Neural cell (in vitro differentiated cells): ENCODE data around the gene IFT80. TPM values are rescaled to one million over a fixed set of nuclear protein-coding genes. Genes with fewer than 3 reads are reported as not detected.

ENCODE experiments used
- H2AFZ ChIP-seq: fragments of 200-600, 300-800 bp; sonication (generic), shearing (Covaris generic); 2 replicates; pipeline ENCODE4 v1.6.0; 2014; ENCODE audit warnings: low read depth, mild to moderate bottlenecking, antibody characterized with exemption, low read length, moderate library complexity
- H3F3A ChIP-seq: fragments of 200-600 bp; shearing (Covaris generic); 2 replicates; pipeline ENCODE4 v1.6.1; 2016; ENCODE audit warnings: mild to moderate bottlenecking, moderate library complexity, mixed read lengths, antibody characterized with exemption, low read length; ENCODE audit not compliant: insufficient read depth, poor library complexity, severe bottlenecking
- H3K27ac ChIP-seq: fragments of 200-600, 300-800 bp; sonication (generic), shearing (Covaris generic); 2 replicates; pipeline ENCODE4 v1.5.1; 2014; ENCODE audit warnings: mild to moderate bottlenecking, low read length, moderate library complexity
- H3K27me3 ChIP-seq: fragments of 300-800, 200-600 bp; sonication (generic), shearing (Covaris generic); 2 replicates; pipeline ENCODE4 v1.6.0; 2014; ENCODE audit warnings: mild to moderate bottlenecking, low read depth, low read length, moderate library complexity; ENCODE audit not compliant: insufficient read depth
- H3K36me3 ChIP-seq: fragments of 300-800, 200-600 bp; sonication (generic), shearing (Covaris generic); 2 replicates; pipeline ENCODE4 v1.5.1; 2014; ENCODE audit warnings: mild to moderate bottlenecking, antibody characterized with exemption, low read length, moderate library complexity; ENCODE audit not compliant: insufficient read depth
- H3K4me2 ChIP-seq: fragments of 300-800, 200-600 bp; sonication (generic), shearing (Covaris generic); 2 replicates; pipeline ENCODE4 v1.6.0; 2014; ENCODE audit warnings: mild to moderate bottlenecking, low read length
- H3K4me3 ChIP-seq: fragments of 300-800, 200-600 bp; sonication (generic), shearing (Covaris generic); 2 replicates; pipeline ENCODE4 v1.5.1; 2014; ENCODE audit warnings: mild to moderate bottlenecking, low read length, moderate library complexity
- H3K79me2 ChIP-seq: fragments of 200-600 bp; shearing (Covaris generic); replicated peaks from 2 replicates; pipeline ENCODE4 v1.6.0; 2014; ENCODE audit warnings: mild to moderate bottlenecking, low read length, moderate library complexity; ENCODE audit not compliant: insufficient read depth
- H3K9ac ChIP-seq: fragments of 300-800, 200-600 bp; sonication (generic), shearing (Covaris generic); 2 replicates; pipeline ENCODE4 v1.6.1; 2016; ENCODE audit warnings: mild to moderate bottlenecking, low read length, mixed read lengths
- H3K9me2 ChIP-seq: fragments of 200-600 bp; shearing (Covaris generic); 2 replicates; pipeline ENCODE4 v1.6.1; 2016; ENCODE audit warnings: mild to moderate bottlenecking, low read length, mixed read lengths; ENCODE audit not compliant: insufficient read depth
- H3K9me3 ChIP-seq: fragments of 200-600, 300-800 bp; sonication (generic), shearing (Covaris generic); 2 replicates; pipeline ENCODE4 v1.6.1; 2016; ENCODE audit warnings: mild to moderate bottlenecking, mixed run types, low read length, moderate library complexity, mixed read lengths
- H4K20me1 ChIP-seq: fragments of 200-600 bp; shearing (Covaris generic); 2 replicates; pipeline ENCODE4 v1.6.1; 2016; ENCODE audit warnings: mild to moderate bottlenecking, mixed run types; ENCODE audit not compliant: insufficient read depth
- EP300 ChIP-seq: fragments of 450-650 bp; conservative IDR thresholded peaks from 2 replicates; pipeline ENCODE4 v1.6.1; 2014; ENCODE audit warnings: antibody characterized with exemption, mild to moderate bottlenecking, moderate library complexity; ENCODE audit not compliant: poor library complexity, severe bottlenecking
- EZH2 ChIP-seq: fragments of 200-600, 300-800 bp; shearing (Covaris generic), sonication (generic); IDR thresholded peaks from 2 replicates; pipeline ENCODE4 v1.6.1; 2014; ENCODE audit warnings: antibody characterized with exemption, low read length, borderline replicate concordance, mild to moderate bottlenecking; ENCODE audit not compliant: insufficient read depth, poor library complexity, severe bottlenecking
- MXI1 ChIP-seq: fragments of 450-650 bp; conservative IDR thresholded peaks from 2 replicates; pipeline ENCODE4 v1.6.1; 2014; ENCODE audit warnings: antibody characterized with exemption, mild to moderate bottlenecking; ENCODE audit not compliant: poor library complexity, severe bottlenecking
- POLR2AphosphoS5 ChIP-seq: IDR thresholded peaks from 2 replicates; pipeline ENCODE4 v1.6.1; 2012
- RAD21 ChIP-seq: fragments of 450-650 bp; conservative IDR thresholded peaks from 2 replicates; pipeline ENCODE4 v1.6.1; 2014; ENCODE audit warnings: antibody characterized with exemption, mild to moderate bottlenecking, moderate library complexity
- SMC3 ChIP-seq: fragments of 450-650 bp; conservative IDR thresholded peaks from 2 replicates; pipeline ENCODE4 v1.6.1; 2014; ENCODE audit warnings: antibody characterized with exemption, mild to moderate bottlenecking, moderate library complexity; ENCODE audit not compliant: poor library complexity
- TAF1 ChIP-seq: IDR thresholded peaks from 2 replicates; pipeline ENCODE4 v1.6.1; 2012; ENCODE audit warnings: low read depth
- polyA plus RNA-seq: library from polyadenylated mRNA; depleted of rRNA; stranded (reverse); fragments of >200 nt; gene quantifications from 2 replicates; pipeline ENCODE4 v1.2.3, GENCODE V29; 2014
- TF ChIP-seq, protein P1 (sequence below): fragments of 450-650 bp; IDR thresholded peaks from 2 replicates; pipeline ENCODE4 v1.5.1; 2014; ENCODE audit warnings: antibody characterized with exemption, mild to moderate bottlenecking, moderate library complexity; ENCODE audit not compliant: poor library complexity, severe bottlenecking
- TF ChIP-seq, protein P2 (sequence below): IDR thresholded peaks from 2 replicates; pipeline ENCODE4 v1.6.1; 2012; ENCODE audit warnings: borderline replicate concordance

Gene IFT80
- polyA plus RNA-seq, 1 donor from 2014 or later, result 59.9 TPM

DNA sequence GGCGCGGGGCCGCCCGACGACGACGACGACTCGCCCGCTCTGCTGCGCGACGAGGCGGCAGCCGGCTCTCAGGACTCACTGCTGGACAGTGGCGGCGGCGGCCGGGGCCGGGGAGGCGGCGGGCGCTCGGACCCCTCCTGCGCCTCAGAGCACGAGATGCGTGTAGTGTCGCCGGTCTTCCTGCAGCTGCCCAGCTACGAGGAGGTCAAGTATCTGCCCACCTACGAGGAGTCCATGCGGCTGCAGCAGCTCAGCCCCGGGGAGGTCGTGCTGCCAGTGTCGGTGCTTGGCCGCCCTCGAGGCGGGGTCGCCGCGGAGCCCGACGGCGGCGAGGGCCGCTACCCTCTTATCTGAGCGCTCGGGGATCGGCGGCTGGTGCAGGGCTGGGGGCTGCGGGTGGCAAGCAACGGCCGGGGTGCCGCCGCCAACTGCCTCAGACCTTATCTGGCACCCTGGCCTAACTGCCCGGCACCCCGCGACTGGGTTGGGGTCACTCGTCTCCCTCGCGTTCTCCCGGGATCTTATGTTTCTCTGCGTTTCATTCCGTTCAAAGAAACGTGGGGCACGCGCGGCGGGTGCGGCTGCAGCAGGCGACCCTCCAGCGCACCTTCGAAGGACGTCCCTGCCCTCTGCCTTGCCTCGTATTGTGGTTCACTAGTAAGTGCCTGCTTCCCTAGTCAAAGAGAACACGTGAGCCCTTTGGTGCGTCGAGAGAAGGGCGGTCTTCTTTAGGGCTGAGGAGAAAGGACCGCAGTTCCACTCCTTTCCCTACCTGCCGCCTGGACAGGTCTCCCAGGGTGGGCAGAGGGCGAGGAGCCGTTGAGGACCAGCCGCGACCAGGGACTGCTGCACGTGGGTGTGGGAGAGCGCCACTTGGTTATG lies 172.8 kb downstream of the IFT80 start:
- TF ChIP-seq, protein P1, sequence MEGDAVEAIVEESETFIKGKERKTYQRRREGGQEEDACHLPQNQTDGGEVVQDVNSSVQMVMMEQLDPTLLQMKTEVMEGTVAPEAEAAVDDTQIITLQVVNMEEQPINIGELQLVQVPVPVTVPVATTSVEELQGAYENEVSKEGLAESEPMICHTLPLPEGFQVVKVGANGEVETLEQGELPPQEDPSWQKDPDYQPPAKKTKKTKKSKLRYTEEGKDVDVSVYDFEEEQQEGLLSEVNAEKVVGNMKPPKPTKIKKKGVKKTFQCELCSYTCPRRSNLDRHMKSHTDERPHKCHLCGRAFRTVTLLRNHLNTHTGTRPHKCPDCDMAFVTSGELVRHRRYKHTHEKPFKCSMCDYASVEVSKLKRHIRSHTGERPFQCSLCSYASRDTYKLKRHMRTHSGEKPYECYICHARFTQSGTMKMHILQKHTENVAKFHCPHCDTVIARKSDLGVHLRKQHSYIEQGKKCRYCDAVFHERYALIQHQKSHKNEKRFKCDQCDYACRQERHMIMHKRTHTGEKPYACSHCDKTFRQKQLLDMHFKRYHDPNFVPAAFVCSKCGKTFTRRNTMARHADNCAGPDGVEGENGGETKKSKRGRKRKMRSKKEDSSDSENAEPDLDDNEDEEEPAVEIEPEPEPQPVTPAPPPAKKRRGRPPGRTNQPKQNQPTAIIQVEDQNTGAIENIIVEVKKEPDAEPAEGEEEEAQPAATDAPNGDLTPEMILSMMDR, result no peak
- TF ChIP-seq, protein P2, sequence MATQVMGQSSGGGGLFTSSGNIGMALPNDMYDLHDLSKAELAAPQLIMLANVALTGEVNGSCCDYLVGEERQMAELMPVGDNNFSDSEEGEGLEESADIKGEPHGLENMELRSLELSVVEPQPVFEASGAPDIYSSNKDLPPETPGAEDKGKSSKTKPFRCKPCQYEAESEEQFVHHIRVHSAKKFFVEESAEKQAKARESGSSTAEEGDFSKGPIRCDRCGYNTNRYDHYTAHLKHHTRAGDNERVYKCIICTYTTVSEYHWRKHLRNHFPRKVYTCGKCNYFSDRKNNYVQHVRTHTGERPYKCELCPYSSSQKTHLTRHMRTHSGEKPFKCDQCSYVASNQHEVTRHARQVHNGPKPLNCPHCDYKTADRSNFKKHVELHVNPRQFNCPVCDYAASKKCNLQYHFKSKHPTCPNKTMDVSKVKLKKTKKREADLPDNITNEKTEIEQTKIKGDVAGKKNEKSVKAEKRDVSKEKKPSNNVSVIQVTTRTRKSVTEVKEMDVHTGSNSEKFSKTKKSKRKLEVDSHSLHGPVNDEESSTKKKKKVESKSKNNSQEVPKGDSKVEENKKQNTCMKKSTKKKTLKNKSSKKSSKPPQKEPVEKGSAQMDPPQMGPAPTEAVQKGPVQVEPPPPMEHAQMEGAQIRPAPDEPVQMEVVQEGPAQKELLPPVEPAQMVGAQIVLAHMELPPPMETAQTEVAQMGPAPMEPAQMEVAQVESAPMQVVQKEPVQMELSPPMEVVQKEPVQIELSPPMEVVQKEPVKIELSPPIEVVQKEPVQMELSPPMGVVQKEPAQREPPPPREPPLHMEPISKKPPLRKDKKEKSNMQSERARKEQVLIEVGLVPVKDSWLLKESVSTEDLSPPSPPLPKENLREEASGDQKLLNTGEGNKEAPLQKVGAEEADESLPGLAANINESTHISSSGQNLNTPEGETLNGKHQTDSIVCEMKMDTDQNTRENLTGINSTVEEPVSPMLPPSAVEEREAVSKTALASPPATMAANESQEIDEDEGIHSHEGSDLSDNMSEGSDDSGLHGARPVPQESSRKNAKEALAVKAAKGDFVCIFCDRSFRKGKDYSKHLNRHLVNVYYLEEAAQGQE, result peak; percentile 15
- no peak for TF ChIP-seq RAD21
- TF ChIP-seq EP300, result no peak
- no peak for TF ChIP-seq EZH2
- TF ChIP-seq TAF1, result no peak
- peak; percentile 31 for TF ChIP-seq MXI1
- no peak for TF ChIP-seq POLR2AphosphoS5
- Histone ChIP-seq H3K4me3 (peak overlapping the region; percentile 75), H3K36me3 (no peaks in the 10 kb centered on the region), H3K27me3 (peaks cover 74% of the 10 kb centered on the region), H3K9me3 (no peaks in the 10 kb centered on the region), H3K27ac (no peak overlapping the region), H4K20me1 (no peaks in the 10 kb centered on the region), H3K9ac (peak overlapping the region; percentile 57), H2AFZ (no peak overlapping the region), H3K9me2 (no peaks in the 10 kb centered on the region), H3K4me2 (no peak overlapping the region), H3F3A (peaks cover 6% of the 10 kb centered on the region), H3K79me2 (no peaks in the 10 kb centered on the region)

DNA sequence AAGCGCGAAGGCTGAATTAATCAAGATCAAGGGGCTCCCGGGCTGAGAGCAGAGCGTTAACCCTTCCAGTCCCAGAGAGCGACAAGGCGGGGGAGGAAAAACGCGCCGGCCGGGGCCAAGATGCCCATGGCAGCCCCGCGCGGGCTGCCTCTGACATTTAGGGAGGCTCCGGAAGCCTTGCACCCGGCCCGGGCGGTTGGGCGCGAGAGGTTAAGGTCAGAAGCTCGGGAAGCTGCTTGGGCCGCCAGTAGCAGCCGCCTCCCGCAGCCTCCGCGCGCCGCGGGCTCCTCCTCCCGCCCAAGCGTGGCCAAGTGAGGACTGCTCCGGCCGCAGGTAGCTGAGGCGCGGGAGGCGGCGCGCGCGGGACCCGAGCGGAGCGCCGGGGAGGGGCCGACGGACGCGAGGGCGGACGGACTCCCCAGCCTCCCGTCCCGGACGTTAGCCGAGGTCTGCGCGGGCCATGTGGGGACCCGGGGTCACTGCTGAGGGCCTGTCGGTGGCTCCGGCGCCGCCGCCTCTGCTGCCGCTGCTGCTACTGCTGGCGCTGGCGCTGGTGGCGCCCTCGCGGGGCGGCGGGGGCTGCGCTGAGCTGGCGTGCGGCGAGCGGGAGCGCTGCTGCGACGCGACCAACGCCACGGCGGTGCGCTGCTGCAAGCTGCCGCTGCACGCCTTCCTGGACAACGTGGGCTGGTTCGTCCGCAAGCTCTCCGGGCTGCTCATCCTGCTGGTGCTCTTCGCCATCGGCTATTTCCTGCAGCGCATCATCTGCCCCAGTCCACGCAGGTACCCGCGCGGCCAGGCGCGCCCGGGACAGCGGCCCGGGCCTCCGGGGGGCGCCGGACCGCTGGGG lies 173.6 kb downstream of the IFT80 start, which contains the start of gene C3orf80:
C3orf80 (plus strand) TSS at position 247 of the 850 bp plus-strand sequence; CDS start at position 461, 214 bp downstream.
- peaks cover 6% of the 10 kb centered on the region for H3F3A ChIP-seq
- no peaks in the 10 kb centered on the region for H3K79me2 ChIP-seq
- H3K36me3 ChIP-seq, result no peaks in the 10 kb centered on the region
- peak within 1 kb of the TSS; percentile 8 for H2AFZ ChIP-seq
- H3K9me3 ChIP-seq, result no peaks in the 10 kb centered on the region
- H3K9ac ChIP-seq, result peak within 1 kb of the TSS; percentile 57
- no peaks in the 10 kb centered on the region for H3K9me2 ChIP-seq
- no peak within 1 kb of the TSS for H3K27ac ChIP-seq
- peak within 1 kb of the TSS; percentile 82 for H3K4me2 ChIP-seq
- H4K20me1 ChIP-seq, result no peaks in the 10 kb centered on the region
- peak within 1 kb of the TSS; percentile 75 for H3K4me3 ChIP-seq
- TF ChIP-seq MXI1, result peak; percentile 85
- peak; percentile 14 for TF ChIP-seq POLR2AphosphoS5
- TF ChIP-seq, protein P1, result peak; percentile 78
- TF ChIP-seq, protein P2, result no peak
- peak; percentile 13 for TF ChIP-seq EP300
- peak; percentile 57 for TF ChIP-seq SMC3
- no peak for TF ChIP-seq TAF1
- TF ChIP-seq RAD21, result peak; percentile 54
- no peak for TF ChIP-seq EZH2
- peaks cover 74% of the 10 kb centered on the region for H3K27me3 ChIP-seq
